HG02571 (cell line): ENCODE measurements around the gene PNN.
"Not testable (repeated sequence)": the region's sequence is repeated elsewhere in the genome, so short reads cannot be mapped to it uniquely, and the experiment has no call there.

ENCODE experiments used
- ATAC-seq: cut with Tn5 transposase; IDR thresholded peaks from one replicate; pipeline ENCODE4 v1.9.1; 2021; ENCODE audit warnings: mild to moderate bottlenecking, moderate library complexity; ENCODE audit not compliant: unreplicated experiment

Gene PNN

GRCh38 chr14:39174560-39175444 lies at the start of gene PNN:
PNN (plus strand) TSS chr14:39175254; CDS start chr14:39175280, 26 bp downstream.
- ATAC-seq, result peak; percentile 90

GRCh38 chr14:39137835-39138234 lies 37.2 kb upstream of the PNN start:
- not testable (repeated sequence) for ATAC-seq

GRCh38 chr14:39138440-39138839 lies 36.6 kb upstream of the PNN start:
- ATAC-seq, result no peak

- no peak for ATAC-seq
These were observed 34.9 kb upstream of the PNN start for GRCh38 chr14:39140170-39140569.

GRCh38 chr14:39141623-39142022 lies 33.4 kb upstream of the PNN start:
- ATAC-seq, result not testable (repeated sequence)

GRCh38 chr14:39143226-39143625 lies 31.8 kb upstream of the PNN start:
- not testable (repeated sequence) for ATAC-seq

- ATAC-seq, result no peak
These were observed 29.6 kb upstream of the PNN start for GRCh38 chr14:39145266-39145966.

GRCh38 chr14:39154594-39155189 lies 20.4 kb upstream of the PNN start:
- ATAC-seq, result no peak

GRCh38 chr14:39157491-39157890 lies 17.6 kb upstream of the PNN start:
- no peak for ATAC-seq

- ATAC-seq, result no peak
These were observed 16.7 kb upstream of the PNN start for GRCh38 chr14:39158222-39158858.

- ATAC-seq, result no peak
These were observed 14.6 kb upstream of the PNN start for GRCh38 chr14:39160494-39160893.

- ATAC-seq, result not testable (repeated sequence)
These were observed 7.2 kb upstream of the PNN start for GRCh38 chr14:39167797-39168320.

GRCh38 chr14:39168591-39168990 lies 6.5 kb upstream of the PNN start:
- ATAC-seq, result no peak

- peak; percentile 7 for ATAC-seq
These were observed 5.5 kb upstream of the PNN start for GRCh38 chr14:39169541-39169900.

- ATAC-seq, result no peak
These were observed 1.9 kb upstream of the PNN start for GRCh38 chr14:39173198-39173597.

- peak; percentile 5 for ATAC-seq
These were observed 600 bp downstream of the PNN start for GRCh38 chr14:39175445-39176262.

GRCh38 chr14:39176263-39177167 lies 1.5 kb downstream of the PNN start:
- no peak for ATAC-seq

- no peak for ATAC-seq
These were observed 2.1 kb downstream of the PNN start for GRCh38 chr14:39177168-39177545.

GRCh38 chr14:39179042-39179441 lies 4.0 kb downstream of the PNN start:
- ATAC-seq, result no peak
